ENCODE measurements around the gene GALNT11.

The GALNT11 gene

GRCh38 chr7:152107945-152108344 lies 82.5 kb downstream of the GALNT11 start:
- Histone ChIP-seq H3K27me3 (ENCODE audit: control insufficient read depth, insufficient read depth, low read length) (no peaks in the 10 kb centered on the region), H3K36me3 (ENCODE audit: control insufficient read depth, insufficient read depth, low read length) (no peaks in the 10 kb centered on the region), H3K9me3 (ENCODE audit: control insufficient read depth, low read length) (no peaks in the 10 kb centered on the region), H3K4me3 (ENCODE audit: low read length) (no peak overlapping the region), H3K9ac (ENCODE audit: low read length) (no peak overlapping the region), H3K4me1 (ENCODE audit: control insufficient read depth, insufficient read depth, low read length) (no peaks in the 10 kb centered on the region)

- no peaks in the 10 kb centered on the region for H3K9me3 ChIP-seq (ENCODE audit: control insufficient read depth, low read length)
- no peaks in the 10 kb centered on the region for H3K27me3 ChIP-seq (ENCODE audit: control insufficient read depth, insufficient read depth, low read length)
- no peak overlapping the region for H3K9ac ChIP-seq (ENCODE audit: low read length)
- H3K36me3 ChIP-seq (ENCODE audit: control insufficient read depth, insufficient read depth, low read length): no peaks in the 10 kb centered on the region
- H3K4me3 ChIP-seq (ENCODE audit: low read length): no peak overlapping the region
- no peaks in the 10 kb centered on the region for H3K4me1 ChIP-seq (ENCODE audit: control insufficient read depth, insufficient read depth, low read length)
Observed at GRCh38 chr7:152108359-152108758, 82.9 kb downstream of the GALNT11 start.

GRCh38 chr7:152112829-152113228 lies 87.4 kb downstream of the GALNT11 start:
- no peak overlapping the region for H3K9ac ChIP-seq (ENCODE audit: low read length)
- H3K4me3 ChIP-seq (ENCODE audit: low read length): no peak overlapping the region
- H3K9me3 ChIP-seq (ENCODE audit: control insufficient read depth, low read length): no peaks in the 10 kb centered on the region
- peaks cover 7% of the 10 kb centered on the region for H3K4me1 ChIP-seq (ENCODE audit: control insufficient read depth, insufficient read depth, low read length)
- H3K36me3 ChIP-seq (ENCODE audit: control insufficient read depth, insufficient read depth, low read length): no peaks in the 10 kb centered on the region
- no peaks in the 10 kb centered on the region for H3K27me3 ChIP-seq (ENCODE audit: control insufficient read depth, insufficient read depth, low read length)

GRCh38 chr7:152115021-152115718 lies 89.7 kb downstream of the GALNT11 start:
- Histone ChIP-seq H3K9ac (ENCODE audit: low read length) (no peak overlapping the region), H3K27me3 (ENCODE audit: control insufficient read depth, insufficient read depth, low read length) (no peaks in the 10 kb centered on the region), H3K9me3 (ENCODE audit: control insufficient read depth, low read length) (no peaks in the 10 kb centered on the region), H3K4me3 (ENCODE audit: low read length) (no peak overlapping the region), H3K36me3 (ENCODE audit: control insufficient read depth, insufficient read depth, low read length) (no peaks in the 10 kb centered on the region), H3K4me1 (ENCODE audit: control insufficient read depth, insufficient read depth, low read length) (peaks cover 7% of the 10 kb centered on the region)

- peaks cover 5% of the 10 kb centered on the region for H3K36me3 ChIP-seq (ENCODE audit: control insufficient read depth, insufficient read depth, low read length)
- H3K9me3 ChIP-seq (ENCODE audit: control insufficient read depth, low read length): no peaks in the 10 kb centered on the region
- H3K4me1 ChIP-seq (ENCODE audit: control insufficient read depth, insufficient read depth, low read length): peaks cover 7% of the 10 kb centered on the region
- H3K27me3 ChIP-seq (ENCODE audit: control insufficient read depth, insufficient read depth, low read length): no peaks in the 10 kb centered on the region
- H3K4me3 ChIP-seq (ENCODE audit: low read length): no peak overlapping the region
- H3K9ac ChIP-seq (ENCODE audit: low read length): no peak overlapping the region
Observed at GRCh38 chr7:152117356-152117755, 91.9 kb downstream of the GALNT11 start.

GRCh38 chr7:152120210-152120609 lies 94.7 kb downstream of the GALNT11 start:
- H3K4me1 ChIP-seq (ENCODE audit: control insufficient read depth, insufficient read depth, low read length): peaks cover under 1% of the 10 kb centered on the region
- H3K9me3 ChIP-seq (ENCODE audit: control insufficient read depth, low read length): no peaks in the 10 kb centered on the region
- H3K27me3 ChIP-seq (ENCODE audit: control insufficient read depth, insufficient read depth, low read length): no peaks in the 10 kb centered on the region
- no peak overlapping the region for H3K4me3 ChIP-seq (ENCODE audit: low read length)
- no peak overlapping the region for H3K9ac ChIP-seq (ENCODE audit: low read length)
- H3K36me3 ChIP-seq (ENCODE audit: control insufficient read depth, insufficient read depth, low read length): peaks cover 14% of the 10 kb centered on the region

- H3K36me3 ChIP-seq (ENCODE audit: control insufficient read depth, insufficient read depth, low read length): peaks cover 14% of the 10 kb centered on the region
Observed at GRCh38 chr7:152120776-152121175, 95.3 kb downstream of the GALNT11 start.

GRCh38 chr7:152121432-152121831 lies 96.0 kb downstream of the GALNT11 start:
- Histone ChIP-seq H3K27me3 (ENCODE audit: control insufficient read depth, insufficient read depth, low read length) (no peaks in the 10 kb centered on the region), H3K4me3 (ENCODE audit: low read length) (no peak overlapping the region), H3K9ac (ENCODE audit: low read length) (no peak overlapping the region), H3K36me3 (ENCODE audit: control insufficient read depth, insufficient read depth, low read length) (peaks cover 14% of the 10 kb centered on the region), H3K9me3 (ENCODE audit: control insufficient read depth, low read length) (no peaks in the 10 kb centered on the region), H3K4me1 (ENCODE audit: control insufficient read depth, insufficient read depth, low read length) (no peaks in the 10 kb centered on the region)

More at GRCh38 chr7:152120776-152121175, 95.3 kb downstream of the GALNT11 start:
- no peaks in the 10 kb centered on the region for H3K27me3 ChIP-seq (ENCODE audit: control insufficient read depth, insufficient read depth, low read length)
- H3K9me3 ChIP-seq (ENCODE audit: control insufficient read depth, low read length): no peaks in the 10 kb centered on the region
- no peaks in the 10 kb centered on the region for H3K4me1 ChIP-seq (ENCODE audit: control insufficient read depth, insufficient read depth, low read length)
- H3K9ac ChIP-seq (ENCODE audit: low read length): no peak overlapping the region
- no peak overlapping the region for H3K4me3 ChIP-seq (ENCODE audit: low read length)

- H3K4me1 ChIP-seq (ENCODE audit: control insufficient read depth, insufficient read depth, low read length): no peaks in the 10 kb centered on the region
- H3K4me3 ChIP-seq (ENCODE audit: low read length): no peak overlapping the region
- H3K9me3 ChIP-seq (ENCODE audit: control insufficient read depth, low read length): no peaks in the 10 kb centered on the region
- no peaks in the 10 kb centered on the region for H3K27me3 ChIP-seq (ENCODE audit: control insufficient read depth, insufficient read depth, low read length)
- H3K9ac ChIP-seq (ENCODE audit: low read length): no peak overlapping the region
- peaks cover 14% of the 10 kb centered on the region for H3K36me3 ChIP-seq (ENCODE audit: control insufficient read depth, insufficient read depth, low read length)
Observed at GRCh38 chr7:152122540-152122939, 97.1 kb downstream of the GALNT11 start.

- Histone ChIP-seq H3K27me3 (ENCODE audit: control insufficient read depth, insufficient read depth, low read length) (no peaks in the 10 kb centered on the region), H3K36me3 (ENCODE audit: control insufficient read depth, insufficient read depth, low read length) (peaks cover 10% of the 10 kb centered on the region), H3K4me1 (ENCODE audit: control insufficient read depth, insufficient read depth, low read length) (no peaks in the 10 kb centered on the region), H3K4me3 (ENCODE audit: low read length) (no peak overlapping the region), H3K9me3 (ENCODE audit: control insufficient read depth, low read length) (no peaks in the 10 kb centered on the region), H3K9ac (ENCODE audit: low read length) (no peak overlapping the region)
Observed at GRCh38 chr7:152126741-152127140, 101.3 kb downstream of the GALNT11 start.

GRCh38 chr7:152127229-152127628 lies 101.8 kb downstream of the GALNT11 start:
- Histone ChIP-seq H3K36me3 (ENCODE audit: control insufficient read depth, insufficient read depth, low read length) (peaks cover 9% of the 10 kb centered on the region), H3K4me1 (ENCODE audit: control insufficient read depth, insufficient read depth, low read length) (no peaks in the 10 kb centered on the region), H3K27me3 (ENCODE audit: control insufficient read depth, insufficient read depth, low read length) (no peaks in the 10 kb centered on the region), H3K4me3 (ENCODE audit: low read length) (no peak overlapping the region), H3K9me3 (ENCODE audit: control insufficient read depth, low read length) (no peaks in the 10 kb centered on the region), H3K9ac (ENCODE audit: low read length) (no peak overlapping the region)

GRCh38 chr7:152128252-152128651 lies 102.8 kb downstream of the GALNT11 start:
- Histone ChIP-seq H3K4me1 (ENCODE audit: control insufficient read depth, insufficient read depth, low read length) (no peaks in the 10 kb centered on the region), H3K4me3 (ENCODE audit: low read length) (no peak overlapping the region), H3K9ac (ENCODE audit: low read length) (no peak overlapping the region), H3K27me3 (ENCODE audit: control insufficient read depth, insufficient read depth, low read length) (no peaks in the 10 kb centered on the region), H3K9me3 (ENCODE audit: control insufficient read depth, low read length) (no peaks in the 10 kb centered on the region), H3K36me3 (ENCODE audit: control insufficient read depth, insufficient read depth, low read length) (peaks cover 9% of the 10 kb centered on the region)
